Measurements from ENCODE around the gene ABHD8. TPM values are rescaled to one million over a fixed set of nuclear protein-coding genes. Genes with fewer than 3 reads are reported as not detected.

The ABHD8 gene
- total RNA-seq, 1 experiment from 2014 or later: 13.2 TPM

- peak; percentile 90 for TF ChIP-seq ZNF232 (CRISPR knock-in tag; IDR thresholded peaks at IDR 0.05)
- peak; percentile 97 for TF ChIP-seq ZNF219 (CRISPR knock-in tag; IDR thresholded peaks at IDR 0.05; ENCODE audit: borderline replicate concordance)
- TF ChIP-seq, protein P1, sequence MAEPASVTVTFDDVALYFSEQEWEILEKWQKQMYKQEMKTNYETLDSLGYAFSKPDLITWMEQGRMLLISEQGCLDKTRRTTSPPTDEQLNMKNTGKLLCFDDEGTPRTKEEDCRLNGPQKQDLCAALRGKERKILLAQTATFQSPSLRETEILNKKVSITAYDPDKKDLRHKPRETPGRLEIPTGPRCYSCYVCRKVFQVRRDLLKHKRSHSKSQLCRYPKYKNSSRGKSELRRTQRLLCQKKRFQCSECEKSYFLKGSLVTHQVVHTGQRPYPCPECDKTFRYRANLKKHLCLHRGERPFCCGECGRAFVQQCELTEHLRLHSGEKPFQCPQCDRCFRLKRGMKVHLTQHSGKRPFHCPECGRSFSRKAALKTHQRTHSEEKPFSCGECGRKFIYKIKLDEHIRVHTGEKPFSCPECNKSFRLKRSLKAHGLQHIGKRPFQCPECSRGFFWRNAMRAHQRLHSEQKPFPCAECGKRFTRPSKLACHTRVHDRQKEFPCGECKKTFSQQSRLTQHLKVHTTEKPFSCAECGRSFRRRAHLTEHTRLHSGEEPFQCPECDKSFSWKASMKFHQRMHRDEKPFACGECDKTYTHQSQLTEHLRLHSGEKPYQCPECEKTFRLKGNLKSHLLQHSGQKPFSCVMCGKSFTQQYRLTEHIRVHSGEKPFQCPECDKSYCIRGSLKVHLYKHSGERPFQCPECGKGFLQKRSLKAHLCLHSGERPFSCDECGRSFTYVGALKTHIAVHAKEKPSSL (CRISPR knock-in tag; conservative IDR thresholded peaks at IDR 0.05): no peak
- TF ChIP-seq SP1 (CRISPR knock-in tag; conservative IDR thresholded peaks at IDR 0.05): peak; percentile 53
- TF ChIP-seq, protein P2, sequence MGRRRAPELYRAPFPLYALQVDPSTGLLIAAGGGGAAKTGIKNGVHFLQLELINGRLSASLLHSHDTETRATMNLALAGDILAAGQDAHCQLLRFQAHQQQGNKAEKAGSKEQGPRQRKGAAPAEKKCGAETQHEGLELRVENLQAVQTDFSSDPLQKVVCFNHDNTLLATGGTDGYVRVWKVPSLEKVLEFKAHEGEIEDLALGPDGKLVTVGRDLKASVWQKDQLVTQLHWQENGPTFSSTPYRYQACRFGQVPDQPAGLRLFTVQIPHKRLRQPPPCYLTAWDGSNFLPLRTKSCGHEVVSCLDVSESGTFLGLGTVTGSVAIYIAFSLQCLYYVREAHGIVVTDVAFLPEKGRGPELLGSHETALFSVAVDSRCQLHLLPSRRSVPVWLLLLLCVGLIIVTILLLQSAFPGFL (CRISPR knock-in tag; IDR thresholded peaks at IDR 0.05; ENCODE audit: borderline replicate concordance): 0 out of 2 replicates have a peak, but pooled peaks have one; percentile 63
- no peak for TF ChIP-seq SOX15 (CRISPR knock-in tag; IDR thresholded peaks at IDR 0.05)
- peak; percentile 82 for TF ChIP-seq IRF1 (CRISPR knock-in tag; IDR thresholded peaks at IDR 0.05)
- TF ChIP-seq, protein P3, sequence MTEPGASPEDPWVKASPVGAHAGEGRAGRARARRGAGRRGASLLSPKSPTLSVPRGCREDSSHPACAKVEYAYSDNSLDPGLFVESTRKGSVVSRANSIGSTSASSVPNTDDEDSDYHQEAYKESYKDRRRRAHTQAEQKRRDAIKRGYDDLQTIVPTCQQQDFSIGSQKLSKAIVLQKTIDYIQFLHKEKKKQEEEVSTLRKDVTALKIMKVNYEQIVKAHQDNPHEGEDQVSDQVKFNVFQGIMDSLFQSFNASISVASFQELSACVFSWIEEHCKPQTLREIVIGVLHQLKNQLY (CRISPR knock-in tag; IDR thresholded peaks at IDR 0.05): no peak
- TF ChIP-seq ZNF416 (CRISPR knock-in tag; IDR thresholded peaks at IDR 0.05): no peak
- peak; percentile 95; the same call in 1 of the 2 replicates for TF ChIP-seq HMGXB4 (CRISPR knock-in tag; IDR thresholded peaks at IDR 0.05)
- TF ChIP-seq ATF3 (CRISPR knock-in tag; conservative IDR thresholded peaks at IDR 0.05): no peak; the same call in 1 of the 2 replicates
- TF ChIP-seq ZNF121 (CRISPR knock-in tag; IDR thresholded peaks at IDR 0.05): peak; percentile 93
- TF ChIP-seq TEAD4 (CRISPR knock-in tag; IDR thresholded peaks at IDR 0.05): peak; percentile 93
- TF ChIP-seq IRF2 (CRISPR knock-in tag; IDR thresholded peaks at IDR 0.05; ENCODE audit: borderline replicate concordance, low read depth): no peak
- TF ChIP-seq, protein P4, sequence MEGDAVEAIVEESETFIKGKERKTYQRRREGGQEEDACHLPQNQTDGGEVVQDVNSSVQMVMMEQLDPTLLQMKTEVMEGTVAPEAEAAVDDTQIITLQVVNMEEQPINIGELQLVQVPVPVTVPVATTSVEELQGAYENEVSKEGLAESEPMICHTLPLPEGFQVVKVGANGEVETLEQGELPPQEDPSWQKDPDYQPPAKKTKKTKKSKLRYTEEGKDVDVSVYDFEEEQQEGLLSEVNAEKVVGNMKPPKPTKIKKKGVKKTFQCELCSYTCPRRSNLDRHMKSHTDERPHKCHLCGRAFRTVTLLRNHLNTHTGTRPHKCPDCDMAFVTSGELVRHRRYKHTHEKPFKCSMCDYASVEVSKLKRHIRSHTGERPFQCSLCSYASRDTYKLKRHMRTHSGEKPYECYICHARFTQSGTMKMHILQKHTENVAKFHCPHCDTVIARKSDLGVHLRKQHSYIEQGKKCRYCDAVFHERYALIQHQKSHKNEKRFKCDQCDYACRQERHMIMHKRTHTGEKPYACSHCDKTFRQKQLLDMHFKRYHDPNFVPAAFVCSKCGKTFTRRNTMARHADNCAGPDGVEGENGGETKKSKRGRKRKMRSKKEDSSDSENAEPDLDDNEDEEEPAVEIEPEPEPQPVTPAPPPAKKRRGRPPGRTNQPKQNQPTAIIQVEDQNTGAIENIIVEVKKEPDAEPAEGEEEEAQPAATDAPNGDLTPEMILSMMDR (IDR thresholded peaks at IDR 0.05): peak; percentile 93
- no peak for TF ChIP-seq ZNF671 (CRISPR knock-in tag; IDR thresholded peaks at IDR 0.05)
- peak; percentile 84; the same call in 1 of the 2 replicates for TF ChIP-seq E2F5 (CRISPR knock-in tag; IDR thresholded peaks at IDR 0.05)
- peak; percentile 90; the same call in 1 of the 2 replicates for TF ChIP-seq ELF4 (CRISPR knock-in tag; IDR thresholded peaks at IDR 0.05; ENCODE audit: low read depth)
- TF ChIP-seq MXD4 (CRISPR knock-in tag; IDR thresholded peaks at IDR 0.05; ENCODE audit: borderline replicate concordance): no peak
- no peak for TF ChIP-seq OVOL2 (CRISPR knock-in tag; IDR thresholded peaks at IDR 0.05; ENCODE audit: borderline replicate concordance)
- peak; percentile 98 for TF ChIP-seq SMAD3 (CRISPR knock-in tag; IDR thresholded peaks at IDR 0.05; ENCODE audit: borderline replicate concordance)
- TF ChIP-seq ZBTB21 (CRISPR knock-in tag; IDR thresholded peaks at IDR 0.05; ENCODE audit: borderline replicate concordance): peak; percentile 90
- peak; percentile 98 for TF ChIP-seq TP53 (CRISPR knock-in tag; IDR thresholded peaks at IDR 0.05)
- no peak for TF ChIP-seq NFATC4 (CRISPR knock-in tag; IDR thresholded peaks at IDR 0.05)
- TF ChIP-seq AFF4 (CRISPR knock-in tag; IDR thresholded peaks at IDR 0.05; ENCODE audit: borderline replicate concordance): no peak
Measured at GRCh38 chr19:17282488-17283125, 20.6 kb downstream of the ABHD8 start (continued).

All from WTC11 (cell line).